GM20000 (cell line): ENCODE results near the gene TSPEAR.
"Not testable (repeated sequence)": the region's sequence is repeated elsewhere in the genome, so short reads cannot be mapped to it uniquely, and the experiment has no call there.

Experiments used
- DNase-seq: peaks from one replicate; pipeline ENCODE4 v3.0.0; 2012; ENCODE audit warnings: low spot score
- TF ChIP-seq, protein P1 (sequence below): IDR thresholded peaks from 2 replicates; pipeline ENCODE4 v1.5.1; 2012; ENCODE audit warnings: mild to moderate bottlenecking, control low read depth; ENCODE audit errors: extremely low read depth, missing control alignments

The TSPEAR gene

DNA sequence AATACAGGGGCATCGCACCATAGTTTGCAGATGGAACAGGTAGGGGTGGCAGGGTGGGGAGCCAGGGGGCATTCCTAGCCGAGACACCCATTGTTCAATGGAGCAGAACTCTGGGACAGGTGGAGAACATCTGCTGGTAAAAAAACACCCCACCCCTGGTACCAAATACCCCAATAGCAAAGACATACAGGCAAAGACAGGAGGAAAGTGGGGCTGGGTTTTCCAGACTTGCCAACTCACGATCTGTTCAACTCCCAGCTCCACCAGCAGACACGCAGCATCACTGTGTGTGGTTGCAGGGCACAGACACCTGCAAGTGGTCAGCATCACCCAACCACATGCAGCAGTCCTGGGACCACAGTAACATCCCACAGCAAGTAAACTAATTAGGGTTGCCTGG, 99.8 kb downstream of the TSPEAR start:
- DNase-seq, result no peak
- TF ChIP-seq, protein P1, sequence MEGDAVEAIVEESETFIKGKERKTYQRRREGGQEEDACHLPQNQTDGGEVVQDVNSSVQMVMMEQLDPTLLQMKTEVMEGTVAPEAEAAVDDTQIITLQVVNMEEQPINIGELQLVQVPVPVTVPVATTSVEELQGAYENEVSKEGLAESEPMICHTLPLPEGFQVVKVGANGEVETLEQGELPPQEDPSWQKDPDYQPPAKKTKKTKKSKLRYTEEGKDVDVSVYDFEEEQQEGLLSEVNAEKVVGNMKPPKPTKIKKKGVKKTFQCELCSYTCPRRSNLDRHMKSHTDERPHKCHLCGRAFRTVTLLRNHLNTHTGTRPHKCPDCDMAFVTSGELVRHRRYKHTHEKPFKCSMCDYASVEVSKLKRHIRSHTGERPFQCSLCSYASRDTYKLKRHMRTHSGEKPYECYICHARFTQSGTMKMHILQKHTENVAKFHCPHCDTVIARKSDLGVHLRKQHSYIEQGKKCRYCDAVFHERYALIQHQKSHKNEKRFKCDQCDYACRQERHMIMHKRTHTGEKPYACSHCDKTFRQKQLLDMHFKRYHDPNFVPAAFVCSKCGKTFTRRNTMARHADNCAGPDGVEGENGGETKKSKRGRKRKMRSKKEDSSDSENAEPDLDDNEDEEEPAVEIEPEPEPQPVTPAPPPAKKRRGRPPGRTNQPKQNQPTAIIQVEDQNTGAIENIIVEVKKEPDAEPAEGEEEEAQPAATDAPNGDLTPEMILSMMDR, result no peak

DNA sequence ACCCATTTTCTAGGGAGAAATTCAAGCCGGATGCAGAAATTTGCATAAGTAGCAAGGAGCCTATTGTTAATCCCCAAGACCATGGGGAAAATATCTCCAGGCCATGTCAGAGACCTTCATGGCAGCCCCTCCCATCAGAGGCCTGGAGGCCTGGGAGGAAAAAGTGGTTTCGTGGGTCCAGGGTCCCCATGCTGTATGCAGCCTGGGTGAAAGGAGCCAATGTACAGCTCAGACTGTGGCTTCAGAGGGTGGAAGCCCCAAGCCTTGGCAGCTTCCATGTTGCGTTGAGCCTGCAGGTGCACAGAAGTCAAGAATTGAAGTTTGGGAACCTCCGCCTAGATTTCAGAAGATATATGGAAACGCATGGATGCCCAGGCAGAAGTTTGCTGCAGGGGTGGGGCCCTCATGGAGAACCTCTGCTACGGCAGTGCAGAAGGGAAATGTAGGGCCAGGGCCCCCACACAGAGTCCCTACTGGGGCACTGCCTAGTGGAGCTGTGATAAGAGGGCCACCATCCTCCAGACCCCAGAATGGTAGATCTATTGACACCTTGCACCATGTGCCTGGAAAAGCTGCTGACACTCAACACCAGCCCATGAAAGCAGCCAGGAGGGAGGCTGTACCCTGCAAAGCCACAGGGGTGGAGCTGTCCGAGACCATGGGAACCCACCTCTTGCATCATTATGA, 101.1 kb downstream of the TSPEAR start:
- not testable (repeated sequence) for DNase-seq

DNA sequence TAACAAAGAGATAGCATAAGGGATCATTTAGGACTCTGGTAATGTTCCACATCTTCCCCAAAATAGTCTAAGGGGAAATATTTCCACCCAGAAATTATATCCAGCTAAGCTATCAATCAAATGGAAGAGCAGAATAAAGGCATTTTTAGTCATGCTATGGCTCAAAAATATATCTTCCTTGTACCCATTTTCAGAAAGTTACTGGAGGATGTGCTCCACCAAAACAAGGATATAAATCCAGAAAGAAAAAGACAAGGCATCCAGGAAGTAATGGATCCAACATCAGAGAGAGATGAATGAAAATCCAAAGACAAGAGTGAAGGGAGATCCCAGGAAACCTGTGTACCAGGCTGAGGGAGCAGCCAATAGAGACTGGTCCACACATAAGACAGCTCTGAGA, 102.2 kb downstream of the TSPEAR start:
- DNase-seq, result no peak
- TF ChIP-seq, protein P1, result no peak

DNA sequence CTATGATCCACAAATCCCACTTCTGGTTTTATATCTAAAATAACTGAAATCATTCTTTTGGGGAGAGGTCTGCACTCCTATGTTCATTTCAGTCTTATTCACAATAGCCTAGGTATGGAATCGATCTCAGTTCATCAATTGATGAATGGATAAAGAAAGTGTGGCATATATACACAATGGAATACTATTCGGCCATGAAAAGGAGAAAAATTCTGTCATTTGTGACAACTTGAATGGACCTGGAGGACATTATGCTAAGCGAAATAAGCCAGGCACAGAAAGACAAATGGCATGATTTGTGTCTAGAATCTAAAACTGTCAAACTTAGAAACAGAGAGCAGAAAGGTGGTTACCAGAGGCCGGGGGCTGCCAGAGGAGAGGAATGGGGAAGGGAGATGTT, 104.9 kb downstream of the TSPEAR start:
- no peak for DNase-seq
- TF ChIP-seq, protein P1, result no peak

DNA sequence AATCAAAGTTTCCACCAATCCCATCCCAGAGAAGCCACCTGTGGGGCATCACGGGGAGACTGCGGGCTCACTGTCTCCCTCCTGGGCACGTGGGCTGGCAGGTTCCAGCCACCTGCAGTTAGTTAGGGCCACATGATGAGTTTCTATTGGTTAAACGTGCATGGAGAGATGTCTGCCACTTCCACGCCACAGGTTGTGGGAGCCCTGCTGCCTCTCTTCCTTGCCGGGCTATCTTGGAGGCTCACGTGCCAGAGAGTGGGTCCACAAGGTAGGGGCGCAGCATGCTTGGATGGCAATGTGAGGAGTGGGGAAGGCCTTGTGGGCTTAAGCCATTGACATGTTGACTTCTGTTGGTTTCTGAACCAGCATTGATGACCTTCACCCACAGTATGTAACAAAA, 107.5 kb downstream of the TSPEAR start:
- TF ChIP-seq, protein P1, result no peak
- no peak for DNase-seq

DNA sequence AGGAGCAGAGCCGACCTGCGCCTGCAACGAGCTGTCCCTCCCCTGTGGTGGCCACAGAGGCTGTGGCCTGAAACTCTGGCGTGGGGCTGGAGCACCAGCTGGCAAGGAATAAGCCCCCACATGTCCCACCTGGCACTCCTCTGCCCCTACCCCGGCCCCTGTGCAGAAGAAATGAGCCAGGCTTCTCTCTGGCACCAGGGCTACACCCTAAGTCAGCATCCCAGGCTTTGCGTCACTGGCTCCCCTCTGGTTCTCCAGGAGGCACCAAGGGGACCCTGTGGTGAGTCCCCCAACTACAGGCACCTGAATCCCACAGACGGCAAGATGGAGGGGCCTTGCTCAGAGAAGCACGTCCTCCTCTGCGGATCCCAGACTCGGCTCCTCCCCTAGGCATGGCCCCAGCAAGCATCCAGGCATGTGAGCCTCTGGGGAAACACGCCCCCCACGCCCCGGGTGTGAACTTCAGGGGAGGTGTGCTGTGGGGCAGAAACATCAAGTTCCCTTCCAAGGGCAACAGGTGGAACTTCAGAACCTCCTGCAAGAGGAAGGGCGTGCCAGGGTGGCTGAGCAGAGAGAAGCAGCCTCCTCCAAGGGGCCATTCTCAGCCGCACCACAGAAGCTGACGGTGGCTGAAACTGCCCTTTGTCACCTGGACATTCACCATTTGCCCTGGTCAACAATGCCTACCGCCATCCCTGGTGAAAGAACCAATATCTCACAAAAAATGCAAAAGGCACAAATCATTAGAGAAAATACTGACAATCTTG, 108.1 kb downstream of the TSPEAR start:
- DNase-seq, result no peak
- TF ChIP-seq, protein P1, result no peak

DNA sequence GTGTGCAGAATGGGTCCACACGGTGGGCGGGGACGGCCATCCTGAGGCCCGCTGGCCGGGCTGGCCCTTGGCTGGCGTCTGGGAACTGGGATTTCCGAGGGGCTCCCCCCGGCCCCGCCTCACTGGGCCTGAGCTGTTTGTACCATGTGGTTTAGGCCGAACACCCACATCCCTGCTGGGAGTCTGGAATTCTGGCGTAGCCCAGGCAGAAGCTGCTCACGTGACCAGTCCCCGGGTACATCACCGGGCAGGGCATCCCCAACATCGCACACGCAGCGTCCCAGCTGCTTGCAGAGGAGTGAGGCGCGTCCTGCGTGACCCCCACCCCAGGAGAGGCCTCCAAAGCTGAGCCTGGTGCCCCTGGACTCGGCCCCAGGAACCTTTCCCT, 108.9 kb downstream of the TSPEAR start:
- DNase-seq, result no peak
- TF ChIP-seq, protein P1, result no peak
